Measurements from ENCODE around the gene VKORC1. TPM values are rescaled to one million over a fixed set of nuclear protein-coding genes. Genes with fewer than 3 reads are reported as not detected.

Gene VKORC1
- total RNA-seq, 1 experiment from 2014 or later: 105 TPM

- Histone ChIP-seq H3K27ac (ENCODE audit: low read length) (peak overlapping the region; percentile 76), H3K9me3 (ENCODE audit: low read length) (no peaks in the 10 kb centered on the region), H3K4me1 (ENCODE audit: insufficient read depth, low read length) (peaks cover 15% of the 10 kb centered on the region; the same call in 1 of the 2 replicates), H3K4me2 (ENCODE audit: low read length) (peak overlapping the region; percentile 99), H3K36me3 (ENCODE audit: low read depth, low read length) (peaks cover 4% of the 10 kb centered on the region), H3K9ac (ENCODE audit: low read length) (peak overlapping the region; percentile 96), H3K9me2 (replicated peaks; ENCODE audit: low read length) (no peaks in the 10 kb centered on the region), H3K27me3 (ENCODE audit: low read length) (no peaks in the 10 kb centered on the region), H3K79me2 (ENCODE audit: low read length) (peaks cover 77% of the 10 kb centered on the region), H3K4me3 (ENCODE audit: low read length) (peak overlapping the region; percentile 81), H4K20me1 (ENCODE audit: low read length) (no peaks in the 10 kb centered on the region), H2AFZ (ENCODE audit: low read length) (peak overlapping the region; percentile 97), H3F3A (ENCODE audit: low read length, unreplicated experiment) (no peaks in the 10 kb centered on the region)
- TSS peak; percentile 47 for BruUV-seq (replicated peaks)
- DNase-seq: peak; percentile 48
- POLR2A ChIA-PET (ENCODE audit: unreplicated experiment): interaction anchor here (0.7 kb wide), 1 partner anchor 314 kb away, joined by 4 read pairs; no protein-coding TSS in a partner anchor
- peak; percentile 37 for ATAC-seq
- intact Hi-C loops (cut with micrococcal nuclease): loop anchor here (2.0 to 5.0 kb wide), 3 partner anchors 40 to 385 kb away; partner anchors contain the start of genes ARMC5 and STX4
- TF ChIP-seq EZH2 (IDR thresholded peaks at IDR 0.05; ENCODE audit: low read length, unreplicated experiment): no peak
- no peak for TF ChIP-seq EZH2phosphoT487 (IDR thresholded peaks at IDR 0.05; ENCODE audit: borderline replicate concordance, low read length)
- no peak for TF ChIP-seq CTCF (conservative IDR thresholded peaks at IDR 0.05; ENCODE audit: low read depth, low read length)
- CTCF ChIA-PET: no interaction called here
Observed at GRCh38 chr16:31072540-31073141, 22.0 kb downstream of the VKORC1 start.

- BruUV-seq (replicated peaks): no TSS peak
- H3K27me3 ChIP-seq (ENCODE audit: low read length): no peaks in the 10 kb centered on the region
- H3K9ac ChIP-seq (ENCODE audit: low read length): peak overlapping the region; percentile 96
- no peaks in the 10 kb centered on the region for H4K20me1 ChIP-seq (ENCODE audit: low read length)
- ChIA-PET CTCF (no interaction called here), POLR2A (ENCODE audit: unreplicated experiment) (no interaction called here)
- H3K27ac ChIP-seq (ENCODE audit: low read length): 0 out of 2 replicates have a peak overlapping the region, but pooled peaks have one; percentile 8
- no peaks in the 10 kb centered on the region; the same call in 1 of the 2 replicates for H3K36me3 ChIP-seq (ENCODE audit: low read depth, low read length)
- peak overlapping the region; percentile 81 for H3K4me3 ChIP-seq (ENCODE audit: low read length)
- no peak for TF ChIP-seq EZH2 (IDR thresholded peaks at IDR 0.05; ENCODE audit: low read length, unreplicated experiment)
- TF ChIP-seq EZH2phosphoT487 (IDR thresholded peaks at IDR 0.05; ENCODE audit: borderline replicate concordance, low read length): no peak
- TF ChIP-seq CTCF (conservative IDR thresholded peaks at IDR 0.05; ENCODE audit: low read depth, low read length): no peak
- no peaks in the 10 kb centered on the region for H3K9me3 ChIP-seq (ENCODE audit: low read length)
- H3K79me2 ChIP-seq (ENCODE audit: low read length): peaks cover 84% of the 10 kb centered on the region
- no peaks in the 10 kb centered on the region for H3K9me2 ChIP-seq (replicated peaks; ENCODE audit: low read length)
- H3K4me2 ChIP-seq (ENCODE audit: low read length): peak overlapping the region; percentile 99
- H3F3A ChIP-seq (ENCODE audit: low read length, unreplicated experiment): no peaks in the 10 kb centered on the region
- H3K4me1 ChIP-seq (ENCODE audit: insufficient read depth, low read length): peaks cover 15% of the 10 kb centered on the region; the same call in 1 of the 2 replicates
- ATAC-seq: no peak
- DNase-seq: peak; percentile 15
- H2AFZ ChIP-seq (ENCODE audit: low read length): no peak overlapping the region
- intact Hi-C loops (cut with micrococcal nuclease): loop anchor here (2.0 to 5.0 kb wide), 3 partner anchors 39 to 385 kb away; partner anchors contain the start of genes ARMC5 and STX4
Observed at GRCh38 chr16:31071861-31072260, 22.7 kb downstream of the VKORC1 start.

- Histone ChIP-seq H3K9me3 (ENCODE audit: low read length) (no peaks in the 10 kb centered on the region), H3K4me3 (ENCODE audit: low read length) (no peak overlapping the region), H2AFZ (ENCODE audit: low read length) (no peak overlapping the region), H3K4me2 (ENCODE audit: low read length) (no peak overlapping the region), H3K27me3 (ENCODE audit: low read length) (no peaks in the 10 kb centered on the region), H3K79me2 (ENCODE audit: low read length) (peaks cover 62% of the 10 kb centered on the region), H3K27ac (ENCODE audit: low read length) (no peak overlapping the region), H4K20me1 (ENCODE audit: low read length) (no peaks in the 10 kb centered on the region), H3F3A (ENCODE audit: low read length, unreplicated experiment) (no peaks in the 10 kb centered on the region), H3K9me2 (replicated peaks; ENCODE audit: low read length) (no peaks in the 10 kb centered on the region), H3K9ac (ENCODE audit: low read length) (no peak overlapping the region), H3K4me1 (ENCODE audit: insufficient read depth, low read length) (peaks cover 9% of the 10 kb centered on the region; the same call in 1 of the 2 replicates), H3K36me3 (ENCODE audit: low read depth, low read length) (no peaks in the 10 kb centered on the region)
- BruUV-seq (replicated peaks): no TSS peak
- DNase-seq (no peak), ATAC-seq (no peak)
- ChIA-PET CTCF (no interaction called here), POLR2A (ENCODE audit: unreplicated experiment) (no interaction called here)
- intact Hi-C loops (cut with micrococcal nuclease): no loop called here
- TF ChIP-seq EZH2phosphoT487 (IDR thresholded peaks at IDR 0.05; ENCODE audit: borderline replicate concordance, low read length): no peak
- TF ChIP-seq EZH2 (IDR thresholded peaks at IDR 0.05; ENCODE audit: low read length, unreplicated experiment): no peak
- no peak for TF ChIP-seq CTCF (conservative IDR thresholded peaks at IDR 0.05; ENCODE audit: low read depth, low read length)
Observed at GRCh38 chr16:31067342-31067741, 27.3 kb downstream of the VKORC1 start.

Measured in PC-3 (cell line).